Medulla oblongata (tissue), 1 donor: ENCODE results near the gene DTNA.
"Not testable (repeated sequence)": the region's sequence is repeated elsewhere in the genome, so short reads cannot be mapped to it uniquely, and the experiment has no call there.

Experiments
- DNase-seq: peaks from one replicate; pipeline ENCODE4 v3.0.0-alpha.2; 2015; ENCODE audit errors: extremely low spot score

The DTNA gene

GRCh38 chr18:34709750-34710441, at the start of gene DTNA:
TSS of gene DTNA (plus strand) at chr18:34710298. CDS start at chr18:34755977, 45,679 bp downstream.
- peak; percentile 79 for DNase-seq

DNA sequence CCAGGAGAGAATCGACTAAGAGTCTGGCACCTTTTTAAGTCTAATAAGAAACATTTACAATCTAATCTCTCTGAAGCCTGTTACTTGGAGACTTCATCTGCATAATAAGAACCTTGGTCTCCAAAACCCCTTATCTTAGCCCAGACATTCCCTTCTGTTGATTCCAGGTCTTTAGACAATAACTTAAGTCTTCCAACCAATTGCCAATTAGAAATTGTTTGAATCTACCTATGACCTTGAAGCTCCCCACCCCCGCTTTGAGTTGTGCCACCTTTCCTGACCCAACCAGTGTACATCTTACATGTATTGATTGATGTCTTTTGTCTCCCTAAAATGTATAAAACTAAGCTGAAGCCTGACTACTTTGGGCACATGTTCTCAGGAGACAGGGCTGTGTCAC, 49.5 kb upstream of the DTNA start:
- DNase-seq: no peak

- DNase-seq: peak; percentile 79
Measured at GRCh38 chr18:34661464-34662087, 48.5 kb upstream of the DTNA start.

DNA sequence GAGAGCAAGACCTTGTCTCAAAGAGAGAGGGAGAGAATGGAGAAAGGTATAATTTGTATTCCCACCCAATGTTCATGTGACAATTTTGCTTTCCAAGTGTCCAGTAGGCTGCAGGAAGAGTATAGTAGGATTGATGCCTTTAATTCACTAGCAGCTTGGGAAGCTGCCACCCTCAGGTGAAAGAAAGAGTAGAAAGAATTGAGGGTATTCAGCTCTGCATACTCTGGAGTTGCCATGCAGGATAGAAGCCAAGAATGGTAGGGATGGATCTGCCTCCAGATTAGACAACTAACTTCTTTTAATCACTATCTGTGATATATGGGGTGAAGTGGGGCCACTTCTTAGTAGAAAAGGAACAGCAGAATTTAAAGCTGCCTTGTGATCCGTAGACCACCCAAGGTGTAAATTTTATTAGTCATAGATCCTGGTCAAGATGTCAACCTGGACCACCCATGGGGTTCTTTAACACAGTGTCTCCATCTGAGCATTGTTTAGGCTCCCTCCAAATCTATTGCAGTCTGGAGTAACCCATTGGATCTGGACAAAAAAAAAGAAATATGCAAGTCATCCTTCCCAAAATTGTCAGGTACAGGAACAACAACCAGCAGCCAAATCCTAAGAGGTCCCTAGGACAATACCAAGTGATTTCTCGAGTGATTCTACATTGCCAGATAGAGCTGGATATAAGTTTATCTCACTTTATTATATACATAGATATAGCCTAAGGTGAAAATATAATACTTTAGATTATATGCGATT, 33.1 kb upstream of the DTNA start:
- no peak for DNase-seq

DNA sequence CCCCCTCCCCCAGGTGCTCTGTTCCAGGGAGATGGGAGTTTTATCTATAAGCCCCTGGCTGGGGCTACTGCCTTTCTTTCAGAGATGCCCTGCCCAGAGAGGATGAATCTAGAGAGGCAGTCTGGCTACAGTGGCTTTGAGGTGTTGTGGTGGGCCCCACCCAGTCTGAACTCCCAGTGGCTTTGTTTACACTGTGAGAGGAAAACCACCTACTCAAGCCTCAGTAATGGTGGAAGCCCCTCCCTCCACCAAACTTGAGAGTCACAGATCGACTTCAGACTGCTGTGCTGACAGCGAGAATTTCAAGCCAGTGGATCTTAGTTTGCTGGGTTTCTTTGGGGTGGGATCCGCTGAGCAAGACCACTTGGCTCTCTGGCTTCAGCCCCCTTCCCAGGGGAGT, 20.3 kb upstream of the DTNA start:
- DNase-seq: not testable (repeated sequence)

GRCh38 chr18:34691614-34692013, 18.5 kb upstream of the DTNA start:
- no peak for DNase-seq

DNA sequence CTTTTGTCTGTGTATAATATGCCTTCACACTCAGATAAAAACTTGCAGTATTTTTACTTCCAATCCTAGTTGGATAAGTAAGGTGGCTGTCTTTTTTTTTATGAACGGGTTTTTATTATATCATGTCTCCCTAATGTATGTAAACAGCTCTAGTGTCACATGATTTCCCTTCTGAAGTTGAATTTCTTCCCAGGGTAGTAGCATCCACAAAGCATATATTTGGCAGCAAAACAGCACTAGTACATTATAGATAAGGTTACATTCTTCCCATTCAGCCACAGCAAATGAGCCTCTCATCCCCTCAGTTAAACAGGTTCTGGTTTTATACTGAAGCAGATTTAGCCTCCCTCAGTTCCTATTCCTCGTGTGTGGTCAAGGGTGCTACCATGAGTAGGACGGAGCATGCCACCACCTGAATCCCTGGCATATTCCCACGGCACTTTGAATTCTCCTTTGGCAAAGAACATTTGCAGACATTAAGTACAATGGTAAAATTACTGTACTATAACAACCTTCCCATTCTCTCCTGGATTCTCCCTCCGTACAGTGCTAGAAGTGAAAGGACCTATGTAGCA, 15.4 kb upstream of the DTNA start:
- DNase-seq: no peak

GRCh38 chr18:34695310-34695709, 14.8 kb upstream of the DTNA start:
- DNase-seq: no peak

GRCh38 chr18:34696671-34697070, 13.4 kb upstream of the DTNA start:
- no peak for DNase-seq

GRCh38 chr18:34697233-34697632, 12.9 kb upstream of the DTNA start:
- no peak for DNase-seq

DNA sequence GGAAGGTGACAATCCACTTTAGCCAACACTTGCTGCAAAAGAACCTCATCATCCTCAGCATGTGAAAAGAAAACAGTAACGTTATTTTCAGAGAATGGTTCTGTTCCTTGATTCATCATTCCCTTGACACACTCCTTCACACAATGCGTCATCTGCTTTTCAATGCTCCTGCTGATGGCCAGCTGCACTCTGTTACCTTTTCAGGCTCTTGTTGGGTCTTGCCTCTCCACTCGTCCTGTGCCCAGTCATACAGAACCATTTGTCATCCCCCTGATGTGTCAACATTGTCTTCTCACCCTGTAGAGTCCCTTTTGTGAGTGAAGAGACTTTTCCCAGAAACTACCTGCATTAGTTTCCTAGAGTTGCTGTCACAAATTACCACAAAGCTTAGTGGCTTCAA, 12.2 kb upstream of the DTNA start:
- DNase-seq: no peak

- no peak for DNase-seq
Measured at GRCh38 chr18:34701911-34702310, 8.2 kb upstream of the DTNA start.

DNA sequence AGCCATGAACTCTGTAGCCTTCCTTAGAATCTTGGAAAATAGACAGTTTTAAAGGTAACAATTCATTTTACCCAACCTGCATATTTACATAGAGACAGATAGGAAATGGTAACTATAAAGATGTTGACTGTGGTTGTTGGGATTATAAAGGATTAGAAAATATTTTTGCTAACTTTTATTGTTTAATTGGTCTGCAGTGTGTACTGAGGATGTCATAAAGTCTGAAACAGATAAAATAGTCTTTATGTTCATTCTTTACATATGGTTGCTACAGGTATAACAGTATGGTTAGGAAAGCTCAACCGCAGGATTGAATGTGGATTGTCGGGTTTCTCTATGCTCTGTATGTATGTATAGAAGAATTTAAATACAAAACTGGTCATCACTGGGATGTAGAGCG, 7.3 kb upstream of the DTNA start:
- DNase-seq: no peak

GRCh38 chr18:34704074-34704473, 6.0 kb upstream of the DTNA start:
- DNase-seq: no peak

GRCh38 chr18:34704823-34705222, 5.3 kb upstream of the DTNA start:
- DNase-seq: no peak

GRCh38 chr18:34707670-34708069, 2.4 kb upstream of the DTNA start:
- DNase-seq: peak; percentile 66

DNA sequence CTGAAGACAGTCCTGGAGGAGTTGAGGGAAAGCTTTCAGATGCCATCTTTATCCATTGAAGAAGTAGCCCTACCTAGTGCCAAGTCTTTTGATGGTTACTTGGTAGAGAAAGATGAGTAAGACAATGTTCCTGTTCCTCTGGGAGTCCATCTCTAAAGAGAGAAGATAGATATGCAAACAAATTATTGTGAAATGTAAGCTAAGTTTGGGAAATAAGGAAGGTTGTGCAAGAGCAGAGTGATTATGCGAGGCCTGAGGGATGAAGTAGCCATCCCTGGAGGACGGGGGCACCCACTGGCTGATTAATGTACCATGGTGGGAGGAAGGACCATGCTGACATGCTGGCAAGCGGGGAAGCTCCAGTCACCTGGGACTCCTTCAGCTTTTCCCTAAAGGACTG, 994 bp upstream of the DTNA start:
- DNase-seq: no peak

DNA sequence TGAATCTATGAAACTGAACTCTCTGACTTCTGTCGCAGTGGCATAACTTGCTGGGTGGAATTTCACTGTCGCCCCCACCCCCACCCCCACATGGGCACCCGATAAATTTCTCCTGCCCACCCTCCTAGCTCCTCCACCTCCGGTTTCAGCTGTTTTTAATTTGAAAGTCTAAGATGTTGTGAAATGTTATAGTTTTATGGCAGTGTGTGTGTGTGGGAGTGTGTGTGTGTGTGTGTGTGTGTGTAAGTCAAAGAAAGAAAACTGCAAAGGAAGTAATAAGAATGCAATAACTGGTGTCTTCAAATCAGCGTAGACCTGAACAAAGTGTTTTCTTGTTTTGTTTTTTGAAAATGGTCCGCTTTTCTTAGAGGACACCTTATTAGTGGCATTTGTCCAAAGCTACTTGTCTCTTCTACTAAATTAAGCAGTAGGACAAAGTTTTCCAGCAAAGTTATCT, 388 bp downstream of the DTNA start:
- peak; percentile 21 for DNase-seq

- peak; percentile 69 for DNase-seq
Measured at GRCh38 chr18:34710934-34711333, 836 bp downstream of the DTNA start.

DNA sequence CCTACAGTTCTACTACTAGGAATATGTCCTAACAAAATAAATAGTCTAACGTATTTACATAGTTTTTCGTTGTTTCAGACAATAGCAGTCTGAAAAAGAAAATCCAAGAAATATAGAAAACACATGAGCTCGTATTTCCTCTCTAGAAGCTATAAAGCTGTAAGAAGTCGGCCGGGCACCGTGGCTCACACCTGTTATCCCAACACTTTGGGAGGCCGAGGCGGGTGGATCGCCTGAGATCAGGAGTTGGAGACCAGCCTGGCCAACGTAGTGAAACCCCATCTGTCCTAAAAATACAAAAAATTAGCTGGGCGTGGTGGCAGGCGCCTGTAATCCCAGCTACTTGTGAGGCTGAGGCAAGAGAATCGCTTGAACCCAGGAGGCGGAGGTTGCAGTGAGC, 6.0 kb downstream of the DTNA start:
- not testable (repeated sequence) for DNase-seq

GRCh38 chr18:34718610-34719009, 8.5 kb downstream of the DTNA start:
- DNase-seq: no peak

DNA sequence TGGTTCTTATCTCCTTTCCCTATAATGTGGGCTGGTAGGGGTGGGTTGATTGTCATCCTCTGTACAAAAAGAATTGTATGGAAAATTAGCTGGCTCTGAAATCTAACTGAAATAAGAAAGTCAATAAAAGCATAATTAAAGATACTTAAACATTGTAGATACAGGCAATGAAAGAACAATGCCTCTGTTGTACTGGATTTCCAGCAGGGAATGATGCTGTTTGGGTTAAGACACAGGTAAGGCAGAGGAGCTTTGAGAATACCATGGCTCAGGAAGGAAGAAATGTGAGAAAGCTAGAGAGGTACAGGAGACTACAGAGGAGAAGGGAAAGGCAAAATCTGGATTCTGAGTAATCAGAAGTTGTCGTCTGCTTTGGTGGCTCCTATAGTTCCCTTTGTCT, 10.1 kb downstream of the DTNA start:
- no peak for DNase-seq
